T-cell (primary cell): ENCODE measurements around the gene BAIAP2L2. TPM values are rescaled to one million over a fixed set of nuclear protein-coding genes. Genes with fewer than 3 reads are reported as not detected.

ENCODE experiments used
- ATAC-seq, 4 experiments: fragments of 200-7000 bp in 3 of 4; fragments of 150-1000 bp in 1 of 4; cut with Tn5 transposase; replicated peaks in 1 of 4; 1 replicate in 3 of 4; 2 replicates in 1 of 4; pipeline ENCODE4 v1.10.0; 2021; ENCODE audit warnings: moderate library complexity in 3 of 4, mild to moderate bottlenecking in 2 of 4, moderate number of reproducible peaks in 1 of 4
- CTCF ChIA-PET, 2 donors: fragments of 300-600 bp; sonication (Branson Sonifier 250); formaldehyde crosslinking; loops; one replicate each; lab custom pipeline; 2022; ENCODE audit warnings: antibody characterized with exemption in 2 of 2; lab: Charles Lee
- POLR2A ChIA-PET, 2 donors: fragments of 300-600 bp; sonication (Branson Sonifier 250); formaldehyde crosslinking; loops; one replicate each; lab custom pipeline; 2022; ENCODE audit warnings: antibody characterized with exemption in 2 of 2; lab: Charles Lee
- DNase-seq, 35 experiments: peaks; one replicate each; pipeline versions ENCODE4 v3.0.0 to v3.0.0-alpha.2; 2013 to 2023
- H3K27ac ChIP-seq: one replicate; pipeline ENCODE4 v1.5.1; 2013; ENCODE audit warnings: low read length
- H3K27me3 ChIP-seq, 2 experiments: replicated peaks in 1 of 2; 1 replicate in 1 of 2; 2 replicates in 1 of 2; pipeline versions ENCODE4 v1.6.1 to v1.7.0; 2013; ENCODE audit warnings: low read length in 1 of 2, mixed read lengths in 1 of 2; ENCODE audit not compliant: control insufficient read depth in 2 of 2, insufficient read depth in 2 of 2; ENCODE audit errors: extremely low read depth in 1 of 2
- H3K36me3 ChIP-seq, 2 donors: 1 replicate in 1 of 2; 2 replicates in 1 of 2; pipeline versions ENCODE4 v1.6.1 to v1.7.0; 2013; ENCODE audit warnings: low read length in 1 of 2; ENCODE audit not compliant: control insufficient read depth in 2 of 2, insufficient read depth in 1 of 2; ENCODE audit errors: extremely low read depth in 1 of 2
- H3K4me1 ChIP-seq, 2 experiments: 1 replicate in 1 of 2; 2 replicates in 1 of 2; pipeline versions ENCODE4 v1.6.1 to v1.7.0; 2013; ENCODE audit warnings: low read length in 2 of 2, mixed read lengths in 1 of 2; ENCODE audit not compliant: insufficient read depth in 2 of 2, control insufficient read depth in 1 of 2; ENCODE audit errors: extremely low read depth in 1 of 2
- H3K4me3 ChIP-seq, 2 donors: 1 replicate in 1 of 2; 2 replicates in 1 of 2; pipeline versions ENCODE4 v1.5.1 to v1.7.0; 2013; ENCODE audit warnings: mild to moderate bottlenecking in 2 of 2, low read length in 1 of 2, moderate library complexity in 1 of 2; ENCODE audit not compliant: control insufficient read depth in 1 of 2; ENCODE audit errors: extremely low read depth in 1 of 2
- H3K9me3 ChIP-seq: 2 replicates; pipeline ENCODE4 v1.7.0; 2013
- H3K27ac Mint-ChIP-seq, 2 donors: one replicate each; pipeline ENCODE4 v1.8.0; 2020 to 2021; ENCODE audit warnings: mild to moderate bottlenecking in 2 of 2, mixed read lengths in 2 of 2
- H3K27me3 Mint-ChIP-seq, 2 donors: one replicate each; pipeline ENCODE4 v1.8.0; 2021 to 2022; ENCODE audit warnings: mixed read lengths in 2 of 2
- H3K36me3 Mint-ChIP-seq: one replicate; pipeline ENCODE4 v1.8.0; 2021; ENCODE audit warnings: mixed read lengths
- H3K4me1 Mint-ChIP-seq, 3 donors: one replicate each; pipeline ENCODE4 v1.8.0; 2020 to 2022; ENCODE audit warnings: mixed read lengths in 3 of 3, mild to moderate bottlenecking in 1 of 3
- H3K4me3 Mint-ChIP-seq, 3 donors: one replicate each; pipeline ENCODE4 v1.8.0; 2020 to 2022; ENCODE audit warnings: mild to moderate bottlenecking in 3 of 3, mixed read lengths in 3 of 3, moderate library complexity in 3 of 3
- H3K9me3 Mint-ChIP-seq, 3 donors: one replicate each; pipeline ENCODE4 v1.8.0; 2020 to 2022; ENCODE audit warnings: mixed read lengths in 3 of 3
- WGBS: methylation state at CpG from one replicate; pipeline ENCODE4 v1.1.5; 2013; ENCODE audit warnings: missing lambda C conversion rate; ENCODE audit not compliant: insufficient coverage; 5-methylcytosine and 5-hydroxymethylcytosine counted together
- total RNA-seq, 35 experiments: library from RNA in 6 of 35; stranded (reverse) in 6 of 35; fragments of 120-200 nt in 1 of 35; gene quantifications; one replicate each; pipeline versions ENCODE4 v1.2.1 to v1.2.4 and lab custom pipeline; 2013 to 2026

Gene BAIAP2L2
- total RNA-seq, 5 donors from 2014 or later (not counting 1 experiment from before 2014, with no cell fraction given) = 1.3 to 4.4 (median 3.2) TPM

- 34% methylated on average over 26 of the region's 30 CpGs for WGBS
- DNase-seq = peak; percentile 50 to 90 (median 73)
- Histone ChIP-seq H3K4me1 (peaks cover 0 to 22% of the 10 kb centered on the region in 2 experiments), H3K9me3 (no peaks in the 10 kb centered on the region), H3K27ac (no peak overlapping the region), H3K4me3 (no peak overlapping the region), H3K36me3 (no peaks in the 10 kb centered on the region), H3K27me3 (peaks cover 0 to 23% of the 10 kb centered on the region in 2 experiments)
- H3K4me3 Mint-ChIP-seq = no peak overlapping the region
- ATAC-seq = peak; percentile 74 to 86 (median 79)
- H3K27ac Mint-ChIP-seq = no peak overlapping the region
- H3K4me1 Mint-ChIP-seq = peaks cover 9 to 10% (median 10%) of the 10 kb centered on the region in 3 donors
- H3K27me3 Mint-ChIP-seq = peaks cover 0 to 3% of the 10 kb centered on the region in 2 donors
- no peaks in the 10 kb centered on the region for H3K36me3 Mint-ChIP-seq
- ChIA-PET POLR2A (no interaction called here), CTCF (interaction anchor here (0.5 to 1.1 kb wide), 12 partner anchors 44 to 930 kb away, joined by 3 to 5 read pairs (median 4); partner anchors contain the start of gene TOMM22 (in 1 of the 2))
- no peaks in the 10 kb centered on the region for H3K9me3 Mint-ChIP-seq
Measured at GRCh38 chr22:38051900-38052862, 58.3 kb downstream of the BAIAP2L2 start.

- peaks cover 0 to 7% of the 10 kb centered on the region in 2 donors for H3K27me3 Mint-ChIP-seq
- H3K27ac ChIP-seq = no peak overlapping the region
- H3K27me3 ChIP-seq = peaks cover 0 to 25% of the 10 kb centered on the region in 2 experiments
- ChIA-PET POLR2A (no interaction called here), CTCF (no interaction called here)
- no peak overlapping the region for H3K4me3 ChIP-seq
- H3K36me3 ChIP-seq = no peaks in the 10 kb centered on the region
- H3K27ac Mint-ChIP-seq = no peak overlapping the region
- H3K9me3 Mint-ChIP-seq = no peaks in the 10 kb centered on the region
- DNase-seq (no peak), ATAC-seq (no peak)
- H3K36me3 Mint-ChIP-seq = no peaks in the 10 kb centered on the region
- no peaks in the 10 kb centered on the region for H3K9me3 ChIP-seq
- WGBS = 58% methylated on average over 5 of the region's 8 CpGs
- H3K4me3 Mint-ChIP-seq = no peak overlapping the region
- H3K4me1 Mint-ChIP-seq = peaks cover under 1 to 4% (median under 1%) of the 10 kb centered on the region in 3 donors
- peaks cover 0 to 13% of the 10 kb centered on the region in 2 experiments for H3K4me1 ChIP-seq
Measured at GRCh38 chr22:38051261-38051660, 59.2 kb downstream of the BAIAP2L2 start.

- H3K36me3 Mint-ChIP-seq = no peaks in the 10 kb centered on the region
- H3K27ac ChIP-seq = no peak overlapping the region
- H3K36me3 ChIP-seq = no peaks in the 10 kb centered on the region
- no peaks in the 10 kb centered on the region for H3K9me3 Mint-ChIP-seq
- peaks cover 0 to 10% of the 10 kb centered on the region in 2 experiments for H3K4me1 ChIP-seq
- peaks cover 0 to 7% of the 10 kb centered on the region in 2 donors for H3K27me3 Mint-ChIP-seq
- H3K27ac Mint-ChIP-seq = no peak overlapping the region
- H3K27me3 ChIP-seq = peaks cover 0 to 30% of the 10 kb centered on the region in 2 experiments
- ATAC-seq (no peak), DNase-seq (no peak)
- H3K4me3 ChIP-seq = no peak overlapping the region
- no peaks in the 10 kb centered on the region for H3K9me3 ChIP-seq
- H3K4me3 Mint-ChIP-seq = no peak overlapping the region
- ChIA-PET POLR2A (no interaction called here), CTCF (no interaction called here)
- peaks cover 0 to 4% (median 0%) of the 10 kb centered on the region in 3 donors for H3K4me1 Mint-ChIP-seq
- 89% methylated on average over 7 of the region's 7 CpGs for WGBS
Measured at GRCh38 chr22:38050720-38051119, 59.8 kb downstream of the BAIAP2L2 start.

- POLR2A ChIA-PET = no interaction called here
- H3K36me3 ChIP-seq = no peaks in the 10 kb centered on the region
- peaks cover 0 to 4% (median 0%) of the 10 kb centered on the region in 3 donors for H3K4me1 Mint-ChIP-seq
- peaks cover 0 to 7% of the 10 kb centered on the region in 2 donors for H3K27me3 Mint-ChIP-seq
- 87% methylated on average over 13 of the region's 20 CpGs for WGBS
- H3K27me3 ChIP-seq = peaks cover 0 to 31% of the 10 kb centered on the region in 2 experiments
- H3K9me3 ChIP-seq = no peaks in the 10 kb centered on the region
- no peak overlapping the region for H3K27ac Mint-ChIP-seq
- no peaks in the 10 kb centered on the region for H3K36me3 Mint-ChIP-seq
- no peak overlapping the region for H3K4me3 Mint-ChIP-seq
- peaks cover 0 to 10% of the 10 kb centered on the region in 2 experiments for H3K4me1 ChIP-seq
- ATAC-seq (no peak), DNase-seq (no peak)
- no peaks in the 10 kb centered on the region for H3K9me3 Mint-ChIP-seq
- CTCF ChIA-PET = interaction anchor here in 1 of 2 donors (0.6 kb wide), 1 partner anchor 300 kb away, joined by 3 read pairs; no protein-coding TSS in a partner anchor
- no peak overlapping the region for H3K4me3 ChIP-seq
- H3K27ac ChIP-seq = no peak overlapping the region
Measured at GRCh38 chr22:38049812-38050619, 60.5 kb downstream of the BAIAP2L2 start.

GRCh38 chr22:38046070-38046748 lies 64.3 kb downstream of the BAIAP2L2 start:
- CTCF ChIA-PET = no interaction called here
- Histone ChIP-seq H3K4me1 (no peaks in the 10 kb centered on the region), H3K27me3 (peaks cover 0 to 16% of the 10 kb centered on the region in 2 experiments), H3K36me3 (no peaks in the 10 kb centered on the region), H3K9me3 (no peaks in the 10 kb centered on the region), H3K4me3 (no peak overlapping the region), H3K27ac (no peak overlapping the region)
- Mint-ChIP-seq H3K36me3 (no peaks in the 10 kb centered on the region), H3K27me3 (peaks cover 4 to 7% of the 10 kb centered on the region in 2 donors), H3K9me3 (no peaks in the 10 kb centered on the region), H3K4me3 (no peak overlapping the region), H3K27ac (no peak overlapping the region), H3K4me1 (no peaks in the 10 kb centered on the region)
- ATAC-seq (no peak), DNase-seq (no peak)
- 72% methylated on average over 6 of the region's 14 CpGs for WGBS
- POLR2A ChIA-PET = interaction anchor here in 1 of 2 donors (0.8 kb wide), 1 partner anchor 473 kb away, joined by 3 read pairs; no protein-coding TSS in a partner anchor
